Gastrocnemius medialis (tissue), 4 donors: ENCODE data around the gene TEK.

Experiments used
- POLR2A ChIP-seq, 2 donors: fragments of 450-650 bp; IDR thresholded peaks; one replicate each; pipeline ENCODE4 v1.6.1; 2017; ENCODE audit warnings: antibody characterized with exemption in 2 of 2, mild to moderate bottlenecking in 2 of 2, moderate library complexity in 2 of 2
- TF ChIP-seq, protein P1 (sequence below), 5 experiments: fragments of 450-650 bp in 3 of 5; fragments of 200-600 bp in 2 of 5; sonication (generic) in 2 of 5; IDR thresholded peaks in 4 of 5; conservative IDR thresholded peaks in 1 of 5; 1 replicate in 4 of 5; 2 replicates in 1 of 5; pipeline ENCODE4 v1.5.1; 2016 to 2019; ENCODE audit warnings: antibody characterized with exemption in 5 of 5, mild to moderate bottlenecking in 3 of 5, moderate library complexity in 3 of 5

DNA sequence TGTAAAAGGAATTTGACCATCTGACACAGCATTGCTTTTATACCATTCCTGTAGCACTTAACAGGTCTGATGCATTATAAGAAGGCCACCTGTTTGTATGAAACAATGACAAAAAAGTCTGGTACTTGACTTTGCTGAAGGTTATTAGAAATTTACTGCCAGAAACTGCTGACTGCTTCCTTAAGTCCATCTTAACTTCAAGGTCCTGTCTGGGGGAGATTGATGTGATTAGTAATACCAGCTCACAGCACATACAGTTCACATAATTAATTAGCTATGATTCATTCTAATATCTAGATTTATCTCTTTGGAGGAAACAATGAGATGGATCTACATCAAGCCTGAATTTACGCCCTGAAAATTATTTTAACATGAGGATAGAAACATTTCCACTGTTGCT is 49.6 kb upstream of the TEK start:
- TF ChIP-seq, protein P1, sequence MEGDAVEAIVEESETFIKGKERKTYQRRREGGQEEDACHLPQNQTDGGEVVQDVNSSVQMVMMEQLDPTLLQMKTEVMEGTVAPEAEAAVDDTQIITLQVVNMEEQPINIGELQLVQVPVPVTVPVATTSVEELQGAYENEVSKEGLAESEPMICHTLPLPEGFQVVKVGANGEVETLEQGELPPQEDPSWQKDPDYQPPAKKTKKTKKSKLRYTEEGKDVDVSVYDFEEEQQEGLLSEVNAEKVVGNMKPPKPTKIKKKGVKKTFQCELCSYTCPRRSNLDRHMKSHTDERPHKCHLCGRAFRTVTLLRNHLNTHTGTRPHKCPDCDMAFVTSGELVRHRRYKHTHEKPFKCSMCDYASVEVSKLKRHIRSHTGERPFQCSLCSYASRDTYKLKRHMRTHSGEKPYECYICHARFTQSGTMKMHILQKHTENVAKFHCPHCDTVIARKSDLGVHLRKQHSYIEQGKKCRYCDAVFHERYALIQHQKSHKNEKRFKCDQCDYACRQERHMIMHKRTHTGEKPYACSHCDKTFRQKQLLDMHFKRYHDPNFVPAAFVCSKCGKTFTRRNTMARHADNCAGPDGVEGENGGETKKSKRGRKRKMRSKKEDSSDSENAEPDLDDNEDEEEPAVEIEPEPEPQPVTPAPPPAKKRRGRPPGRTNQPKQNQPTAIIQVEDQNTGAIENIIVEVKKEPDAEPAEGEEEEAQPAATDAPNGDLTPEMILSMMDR (IDR thresholded peaks at IDR 0.05 in 4 of 5, conservative IDR thresholded peaks at IDR 0.05 in 1 of 5) = no peak
- TF ChIP-seq POLR2A (IDR thresholded peaks at IDR 0.05) = no peak
